ENCODE results near the gene SRPX.

- TF ChIP-seq NRF1 (IDR thresholded peaks at IDR 0.05; ENCODE audit: low read depth, low read length) (no peak), CTCF (IDR thresholded peaks at IDR 0.05) (no peak), CHD2 (IDR thresholded peaks at IDR 0.05; ENCODE audit: low read length, partially characterized antibody) (no peak), TAF1 (IDR thresholded peaks at IDR 0.05; ENCODE audit: borderline replicate concordance, low read depth, low read length) (no peak), EP300 (IDR thresholded peaks at IDR 0.05; ENCODE audit: borderline replicate concordance in 1 of 2, low read depth in 1 of 2, low read length in 1 of 2) (no peak), EZH2phosphoT487 (IDR thresholded peaks at IDR 0.05; ENCODE audit: borderline replicate concordance, low read depth) (no peak), JUND (IDR thresholded peaks at IDR 0.05) (no peak), FOXJ3 (CRISPR knock-in tag; IDR thresholded peaks at IDR 0.05) (no peak), MAX (IDR thresholded peaks at IDR 0.05; ENCODE audit: low read depth) (no peak), IRF3 (IDR thresholded peaks at IDR 0.05; ENCODE audit: low read depth, low read length) (no peak), ZBTB33 (IDR thresholded peaks at IDR 0.05; ENCODE audit: borderline replicate concordance, low read depth) (no peak), YY1 (IDR thresholded peaks at IDR 0.05; ENCODE audit: low read depth) (no peak)
Observed at GRCh38 chrX:38149016-38149415, 71.7 kb downstream of the SRPX start.
